MM.1S (cell line): ENCODE results near the gene OSBPL5.

Experiments used
- DNase-seq: peaks from one replicate; pipeline ENCODE4 v3.0.0-alpha.2; 2015
- H2AFZ ChIP-seq: fragments of 300-600 bp; sonication (generic); 2 replicates; pipeline ENCODE4 v1.6.0; 2016; ENCODE audit warnings: antibody characterized with exemption, low read length
- H3F3A ChIP-seq: fragments of 300-600 bp; sonication (generic); 2 replicates; pipeline ENCODE4 v1.6.1; 2016; ENCODE audit warnings: mild to moderate bottlenecking, antibody characterized with exemption, low read length, moderate library complexity, mixed read lengths; ENCODE audit not compliant: insufficient read depth
- H3K27ac ChIP-seq: fragments of 300-600 bp; sonication (generic); 2 replicates; pipeline ENCODE4 v1.5.1; 2016; ENCODE audit warnings: mild to moderate bottlenecking, low read length
- H3K27me3 ChIP-seq: fragments of 300-600 bp; sonication (generic); replicated peaks from 2 replicates; pipeline ENCODE4 v1.6.0; 2016; ENCODE audit warnings: low read length; ENCODE audit not compliant: insufficient read depth
- H3K36me3 ChIP-seq: fragments of 300-600 bp; sonication (generic); replicated peaks from 2 replicates; pipeline ENCODE4 v1.6.1; 2016; ENCODE audit warnings: mild to moderate bottlenecking, low read length, mixed read lengths; ENCODE audit not compliant: insufficient read depth
- H3K4me1 ChIP-seq: fragments of 300-600 bp; sonication (generic); 2 replicates; pipeline ENCODE4 v1.6.1; 2016; ENCODE audit warnings: low read length, mixed read lengths
- H3K4me2 ChIP-seq: fragments of 300-600 bp; sonication (generic); 2 replicates; pipeline ENCODE4 v1.6.0; 2016; ENCODE audit warnings: low read depth, low read length
- H3K4me3 ChIP-seq: fragments of 300-600 bp; sonication (generic); 2 replicates; pipeline ENCODE4 v1.5.1; 2016; ENCODE audit warnings: low read length, mixed read lengths
- H3K79me2 ChIP-seq: fragments of 300-600 bp; sonication (generic); 2 replicates; pipeline ENCODE4 v1.6.1; 2016; ENCODE audit warnings: mixed run types, low read length, mixed read lengths
- H3K9ac ChIP-seq: fragments of 300-600 bp; sonication (generic); 2 replicates; pipeline ENCODE4 v1.6.1; 2016; ENCODE audit warnings: low read length, mixed read lengths
- H3K9me2 ChIP-seq: fragments of 300-600 bp; sonication (generic); replicated peaks from 2 replicates; pipeline ENCODE4 v1.6.1; 2016; ENCODE audit warnings: mild to moderate bottlenecking, low read length, mixed read lengths; ENCODE audit not compliant: insufficient read depth
- H3K9me3 ChIP-seq: fragments of 300-600 bp; sonication (generic); replicated peaks from 2 replicates; pipeline ENCODE4 v1.6.1; 2016; ENCODE audit warnings: mild to moderate bottlenecking, low read length, mixed read lengths; ENCODE audit not compliant: insufficient read depth
- H4K20me1 ChIP-seq: fragments of 300-600 bp; sonication (generic); 2 replicates; pipeline ENCODE4 v1.6.1; 2016; ENCODE audit warnings: mild to moderate bottlenecking, low read length, moderate library complexity, mixed read lengths; ENCODE audit not compliant: insufficient read depth
- EZH2 ChIP-seq: fragments of 300-600 bp; sonication (generic); optimal IDR thresholded peaks from 2 replicates; pipeline ENCODE3; 2017; ENCODE audit warnings: low read depth, mild to moderate bottlenecking, antibody characterized with exemption, low read length, mixed read lengths
- EZH2phosphoT487 ChIP-seq: fragments of 300-600 bp; sonication (generic); IDR thresholded peaks from 2 replicates; pipeline ENCODE4 v1.6.1; 2018; ENCODE audit warnings: antibody characterized with exemption, low read length
- TF ChIP-seq, protein P1 (sequence below): fragments of 300-600 bp; sonication (generic); IDR thresholded peaks from 2 replicates; pipeline ENCODE4 v1.5.1; 2016; ENCODE audit warnings: antibody characterized with exemption, low read length, mixed read lengths

OSBPL5 gene

DNA sequence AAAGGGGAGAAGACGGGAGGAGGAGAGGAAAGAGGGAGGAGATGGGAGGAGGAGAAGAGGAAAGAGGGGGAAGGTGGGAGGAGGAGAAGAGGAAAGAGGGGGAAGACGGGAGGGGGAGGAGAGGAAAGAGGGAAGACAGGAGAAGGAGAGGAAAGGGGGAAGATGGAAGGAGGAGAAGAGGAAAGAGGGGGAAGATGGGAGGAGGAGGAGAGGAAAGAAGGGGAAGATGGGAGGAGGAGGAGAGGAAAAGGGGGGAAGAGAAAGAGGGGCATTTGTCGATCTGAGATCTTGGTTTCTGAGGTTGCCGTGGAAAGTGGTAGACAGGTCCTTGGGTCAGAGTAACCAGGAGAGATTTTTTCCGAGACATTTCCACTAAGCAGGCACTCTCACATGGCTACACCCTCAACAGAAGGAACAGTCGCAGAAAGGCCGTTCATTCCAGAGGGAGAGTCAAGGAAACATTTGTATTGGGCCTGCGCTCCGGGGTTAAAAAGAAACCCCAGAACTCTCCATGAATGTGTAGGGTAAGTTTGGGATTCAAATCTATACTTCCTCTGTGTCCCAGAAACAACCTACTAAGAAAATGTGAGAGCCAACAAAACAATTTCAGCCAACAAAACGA is 68.1 kb downstream of the OSBPL5 start:
- H3F3A ChIP-seq: no peaks in the 10 kb centered on the region
- H3K9me2 ChIP-seq: no peaks in the 10 kb centered on the region
- no peaks in the 10 kb centered on the region for H3K79me2 ChIP-seq
- no peaks in the 10 kb centered on the region for H3K9me3 ChIP-seq
- H3K9ac ChIP-seq: no peak overlapping the region
- no peaks in the 10 kb centered on the region for H3K4me1 ChIP-seq
- no peaks in the 10 kb centered on the region for H3K36me3 ChIP-seq
- no peak for DNase-seq
- no peaks in the 10 kb centered on the region for H4K20me1 ChIP-seq
- H3K4me2 ChIP-seq: no peak overlapping the region
- TF ChIP-seq, protein P1, sequence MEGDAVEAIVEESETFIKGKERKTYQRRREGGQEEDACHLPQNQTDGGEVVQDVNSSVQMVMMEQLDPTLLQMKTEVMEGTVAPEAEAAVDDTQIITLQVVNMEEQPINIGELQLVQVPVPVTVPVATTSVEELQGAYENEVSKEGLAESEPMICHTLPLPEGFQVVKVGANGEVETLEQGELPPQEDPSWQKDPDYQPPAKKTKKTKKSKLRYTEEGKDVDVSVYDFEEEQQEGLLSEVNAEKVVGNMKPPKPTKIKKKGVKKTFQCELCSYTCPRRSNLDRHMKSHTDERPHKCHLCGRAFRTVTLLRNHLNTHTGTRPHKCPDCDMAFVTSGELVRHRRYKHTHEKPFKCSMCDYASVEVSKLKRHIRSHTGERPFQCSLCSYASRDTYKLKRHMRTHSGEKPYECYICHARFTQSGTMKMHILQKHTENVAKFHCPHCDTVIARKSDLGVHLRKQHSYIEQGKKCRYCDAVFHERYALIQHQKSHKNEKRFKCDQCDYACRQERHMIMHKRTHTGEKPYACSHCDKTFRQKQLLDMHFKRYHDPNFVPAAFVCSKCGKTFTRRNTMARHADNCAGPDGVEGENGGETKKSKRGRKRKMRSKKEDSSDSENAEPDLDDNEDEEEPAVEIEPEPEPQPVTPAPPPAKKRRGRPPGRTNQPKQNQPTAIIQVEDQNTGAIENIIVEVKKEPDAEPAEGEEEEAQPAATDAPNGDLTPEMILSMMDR: no peak
- TF ChIP-seq EZH2 (no peak), EZH2phosphoT487 (no peak)
- H3K4me3 ChIP-seq: no peak overlapping the region
- no peak overlapping the region for H3K27ac ChIP-seq
- no peaks in the 10 kb centered on the region for H3K27me3 ChIP-seq
- H2AFZ ChIP-seq: no peak overlapping the region

DNA sequence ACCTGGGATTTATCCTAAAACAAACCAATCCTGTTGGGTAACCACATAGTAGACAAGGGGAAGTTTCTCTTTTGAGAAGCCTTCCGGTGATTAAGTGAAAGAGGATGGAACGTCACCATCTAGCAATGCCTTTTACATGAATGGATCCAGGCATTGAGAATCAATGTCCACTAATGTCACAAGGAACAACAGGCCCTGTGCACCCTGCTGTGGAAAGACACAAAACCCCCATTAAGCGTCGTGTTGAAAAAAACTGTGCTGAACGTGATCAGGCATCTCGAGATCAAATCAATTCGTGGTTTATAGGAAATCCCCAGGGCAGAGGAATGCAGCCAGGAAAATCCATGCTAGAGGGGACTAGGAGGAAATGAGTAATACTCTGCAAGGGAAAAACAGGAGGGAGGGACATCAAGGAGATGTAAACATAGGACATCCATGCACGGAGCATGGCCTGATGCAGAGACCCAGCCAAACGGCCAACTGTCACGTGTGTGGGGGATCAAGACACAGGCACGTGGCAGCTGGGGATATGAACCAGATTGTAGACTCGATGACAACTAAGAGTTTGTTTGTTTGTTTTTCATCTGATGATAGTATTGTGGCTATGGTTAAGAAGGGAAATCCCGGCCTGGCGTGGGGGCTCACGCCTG is 69.3 kb downstream of the OSBPL5 start:
- H3K9ac ChIP-seq: no peak overlapping the region
- no peaks in the 10 kb centered on the region for H3K36me3 ChIP-seq
- H3K9me2 ChIP-seq: no peaks in the 10 kb centered on the region
- H3F3A ChIP-seq: no peaks in the 10 kb centered on the region
- no peak overlapping the region for H3K4me3 ChIP-seq
- no peak overlapping the region for H3K4me2 ChIP-seq
- no peak overlapping the region for H3K27ac ChIP-seq
- TF ChIP-seq, protein P1: no peak
- TF ChIP-seq EZH2phosphoT487: no peak
- TF ChIP-seq EZH2: no peak
- no peak overlapping the region for H2AFZ ChIP-seq
- no peaks in the 10 kb centered on the region for H3K27me3 ChIP-seq
- no peaks in the 10 kb centered on the region for H3K4me1 ChIP-seq
- H3K79me2 ChIP-seq: no peaks in the 10 kb centered on the region
- H4K20me1 ChIP-seq: no peaks in the 10 kb centered on the region
- H3K9me3 ChIP-seq: no peaks in the 10 kb centered on the region
- no peak for DNase-seq

DNA sequence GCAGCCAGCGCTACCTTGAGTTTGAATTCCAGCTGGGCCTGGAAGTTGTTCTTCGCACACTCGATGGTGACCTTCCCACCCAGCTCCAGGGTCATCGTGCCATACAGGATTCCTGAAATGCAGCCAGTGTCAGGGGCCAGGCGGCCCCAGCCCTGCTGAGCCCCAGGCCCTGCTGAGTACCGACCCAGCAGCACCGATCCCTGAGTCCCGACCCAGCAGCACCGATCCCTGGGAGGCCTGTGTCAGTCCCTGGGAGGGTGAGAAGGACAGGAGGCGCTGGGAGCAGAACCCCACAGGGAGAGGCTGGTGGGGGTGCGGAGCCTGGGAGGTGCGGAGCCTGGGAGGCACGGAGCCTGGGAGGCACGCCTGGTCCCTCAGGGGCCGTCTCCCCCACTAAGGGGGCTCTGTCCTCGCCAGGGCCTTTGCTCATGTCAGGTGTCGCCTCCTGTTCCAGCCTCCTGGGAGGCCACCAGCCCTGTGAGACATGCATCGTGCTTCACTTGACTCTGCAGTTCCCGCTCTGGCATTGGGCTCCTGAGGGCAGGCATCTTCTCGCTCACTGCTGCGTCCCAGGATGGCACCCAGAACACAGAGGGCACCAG is 70.8 kb downstream of the OSBPL5 start:
- Histone ChIP-seq H3K9me2 (no peaks in the 10 kb centered on the region), H3K27ac (no peak overlapping the region), H3K9ac (no peak overlapping the region), H3K27me3 (no peaks in the 10 kb centered on the region), H2AFZ (no peak overlapping the region), H3K9me3 (no peaks in the 10 kb centered on the region), H3K4me1 (no peaks in the 10 kb centered on the region), H3F3A (no peaks in the 10 kb centered on the region), H4K20me1 (no peaks in the 10 kb centered on the region), H3K4me3 (no peak overlapping the region), H3K36me3 (no peaks in the 10 kb centered on the region), H3K79me2 (no peaks in the 10 kb centered on the region), H3K4me2 (no peak overlapping the region)
- DNase-seq: no peak
- no peak for TF ChIP-seq EZH2phosphoT487
- TF ChIP-seq EZH2: no peak
- TF ChIP-seq, protein P1: no peak
